Activated naive CD4-positive, alpha-beta T cell treated with anti-CD3 and anti-CD28 coated beads for 36 hours (primary cell): ENCODE data around the gene PIGR. TPM values are rescaled to one million over a fixed set of nuclear protein-coding genes. Genes with fewer than 3 reads are reported as not detected.
"Not testable (repeated sequence)": the region's sequence is repeated elsewhere in the genome, so short reads cannot be mapped to it uniquely, and the experiment has no call there.

Experiments
- CTCF ChIA-PET: fragments of 350-600 bp; sonication (Branson Sonifier 250); formaldehyde crosslinking; loops from one replicate; lab custom pipeline; 2021; ENCODE audit warnings: antibody characterized with exemption; lab: Charles Lee
- DNase-seq: peaks from one replicate; pipeline ENCODE4 v3.0.0-alpha.2; 2020
- H3K27ac Mint-ChIP-seq: one replicate; pipeline ENCODE4 v1.8.0; 2021; ENCODE audit warnings: mild to moderate bottlenecking, mixed read lengths
- H3K27me3 Mint-ChIP-seq: one replicate; pipeline ENCODE4 v1.8.0; 2021; ENCODE audit warnings: low read depth, mixed read lengths
- H3K36me3 Mint-ChIP-seq: one replicate; pipeline ENCODE4 v1.8.0; 2021; ENCODE audit warnings: low read depth, mixed read lengths
- H3K4me1 Mint-ChIP-seq: one replicate; pipeline ENCODE4 v1.8.0; 2021; ENCODE audit warnings: low read depth, mixed read lengths
- H3K4me3 Mint-ChIP-seq: one replicate; pipeline ENCODE4 v1.8.0; 2021; ENCODE audit warnings: mild to moderate bottlenecking, moderate library complexity, mixed read lengths
- H3K9me3 Mint-ChIP-seq: one replicate; pipeline ENCODE4 v1.8.0; 2021; ENCODE audit warnings: mixed read lengths
- intact Hi-C: fragments of 100-400 bp; cut with micrococcal nuclease; formaldehyde crosslinking; loops from one replicate; pipeline ENCODE4 v1.15.1; 2023
- total RNA-seq, 2 experiments: library from RNA; stranded (reverse); gene quantifications; one replicate each; pipeline ENCODE4 v1.2.3, GENCODE V29; 2021

Gene PIGR
- total RNA-seq, 2 experiments from 2014 or later = 0.10 TPM; not detected in 1

- CTCF ChIA-PET = interaction anchor here (0.7 to 13.0 kb wide), 6 partner anchors 13 to 195 kb away, joined by 3 to 219 read pairs (median 24); partner anchors contain the start of genes FCMR and IL20
- H3K4me3 Mint-ChIP-seq = peak overlapping the region; percentile 23
- no peaks in the 10 kb centered on the region for H3K9me3 Mint-ChIP-seq
- peak; percentile 54 for DNase-seq
- H3K36me3 Mint-ChIP-seq = no peaks in the 10 kb centered on the region
- H3K4me1 Mint-ChIP-seq = peaks cover 44% of the 10 kb centered on the region
- H3K27ac Mint-ChIP-seq = peak overlapping the region; percentile 66
- no peaks in the 10 kb centered on the region for H3K27me3 Mint-ChIP-seq
- intact Hi-C loops = no loop called here
Observed at GRCh38 chr1:206930210-206930798, 16.0 kb downstream of the PIGR start.

DNA sequence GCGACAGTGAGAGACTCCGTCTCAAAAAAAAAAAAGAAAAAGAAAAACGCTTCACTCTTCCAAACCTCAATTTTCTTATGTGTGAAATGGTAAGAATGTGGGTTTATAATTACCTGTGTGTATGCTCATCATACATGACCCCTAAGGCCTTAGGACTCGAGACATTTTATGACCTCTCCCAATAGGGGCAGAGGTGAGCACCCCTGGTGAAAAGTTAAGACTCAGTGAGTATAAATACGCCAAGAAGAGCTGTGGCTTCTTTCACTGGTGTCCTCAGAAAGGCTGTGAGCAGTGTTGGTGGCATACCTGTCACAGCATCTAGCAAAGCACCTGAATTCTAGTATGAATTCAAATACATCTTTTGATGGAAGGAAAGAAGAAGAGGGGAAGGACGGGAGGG, 16.7 kb downstream of the PIGR start:
- no peak overlapping the region for H3K4me3 Mint-ChIP-seq
- H3K27me3 Mint-ChIP-seq = no peaks in the 10 kb centered on the region

GRCh38 chr1:206926286-206926685, 20.0 kb downstream of the PIGR start:
- Mint-ChIP-seq H3K4me3 (no peak overlapping the region), H3K27ac (no peak overlapping the region), H3K36me3 (no peaks in the 10 kb centered on the region), H3K27me3 (no peaks in the 10 kb centered on the region), H3K4me1 (peaks cover 31% of the 10 kb centered on the region), H3K9me3 (no peaks in the 10 kb centered on the region)
- CTCF ChIA-PET = interaction anchor here (0.6 to 13.0 kb wide), 10 partner anchors 9 to 263 kb away, joined by 3 to 219 read pairs (median 5); partner anchors contain the start of gene FCMR
- intact Hi-C loops = loop anchor here (10.0 kb wide), 2 partner anchors 399 to 899 kb away; partner anchors contain the start of gene CD55
- no peak for DNase-seq

More for the DNA sequence above, 16.7 kb downstream of the PIGR start:
- DNase-seq = no peak
- intact Hi-C loops = loop anchor here (10.0 kb wide), 2 partner anchors 395 to 895 kb away; partner anchors contain the start of gene CD55
- Mint-ChIP-seq H3K4me1 (peaks cover 44% of the 10 kb centered on the region), H3K27ac (peak overlapping the region; percentile 79), H3K9me3 (no peaks in the 10 kb centered on the region), H3K36me3 (no peaks in the 10 kb centered on the region)
- CTCF ChIA-PET = interaction anchor here (1.5 to 13.0 kb wide), 3 partner anchors 12 to 64 kb away, joined by 5 to 219 read pairs (median 124); partner anchors contain the start of genes FCMR and IL20

DNA sequence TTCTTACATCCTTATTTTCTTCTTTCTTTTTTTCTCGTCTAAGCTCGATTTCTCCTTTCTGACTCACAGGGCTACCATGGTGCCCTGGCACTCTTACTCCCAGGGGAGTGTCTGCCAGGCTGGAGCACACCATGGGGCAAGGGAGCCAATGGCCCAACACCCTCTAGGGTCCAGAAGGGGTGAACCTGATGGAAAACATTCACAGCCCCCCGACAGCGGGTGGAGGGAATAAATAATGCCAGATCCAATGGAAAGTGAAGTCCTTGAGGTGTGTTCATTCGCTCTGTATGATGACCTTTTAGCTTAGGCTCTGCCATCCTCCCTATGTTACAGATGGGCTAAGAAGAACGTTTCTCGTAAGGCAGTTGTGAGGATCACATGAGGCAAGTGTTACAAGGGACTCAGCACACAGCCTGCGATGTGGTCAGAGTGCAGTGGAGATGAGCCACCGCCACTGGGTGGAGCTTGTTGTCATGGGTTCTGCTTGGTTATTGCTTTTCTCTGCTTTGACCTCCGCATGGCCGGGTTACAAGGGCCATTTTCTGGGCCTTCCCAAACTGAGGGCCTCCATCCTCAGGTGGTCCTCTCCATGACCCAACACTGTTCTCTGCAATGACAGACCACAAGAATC, 21.0 kb downstream of the PIGR start:
- DNase-seq = peak; percentile 78
- Mint-ChIP-seq H3K9me3 (no peaks in the 10 kb centered on the region), H3K27ac (no peak overlapping the region), H3K4me1 (peaks cover 24% of the 10 kb centered on the region), H3K36me3 (peaks cover 7% of the 10 kb centered on the region), H3K27me3 (no peaks in the 10 kb centered on the region), H3K4me3 (no peak overlapping the region)
- intact Hi-C loops = loop anchor here (10.0 kb wide), 2 partner anchors 400 to 900 kb away; partner anchors contain the start of gene CD55
- CTCF ChIA-PET = interaction anchor here (0.5 to 13.0 kb wide), 11 partner anchors 8 to 199 kb away, joined by 3 to 219 read pairs (median 4); partner anchors contain the start of gene FCMR

- Mint-ChIP-seq H3K27ac (no peak overlapping the region), H3K36me3 (peaks cover 10% of the 10 kb centered on the region), H3K9me3 (no peaks in the 10 kb centered on the region), H3K4me3 (no peak overlapping the region), H3K4me1 (peaks cover 18% of the 10 kb centered on the region), H3K27me3 (no peaks in the 10 kb centered on the region)
- intact Hi-C loops = loop anchor here (10.0 kb wide), 2 partner anchors 400 to 900 kb away; partner anchors contain the start of gene CD55
- DNase-seq = no peak
- CTCF ChIA-PET = interaction anchor here (0.5 to 13.0 kb wide), 11 partner anchors 8 to 198 kb away, joined by 3 to 219 read pairs (median 4); partner anchors contain the start of gene FCMR
Observed at GRCh38 chr1:206924592-206925105, 21.6 kb downstream of the PIGR start.

DNA sequence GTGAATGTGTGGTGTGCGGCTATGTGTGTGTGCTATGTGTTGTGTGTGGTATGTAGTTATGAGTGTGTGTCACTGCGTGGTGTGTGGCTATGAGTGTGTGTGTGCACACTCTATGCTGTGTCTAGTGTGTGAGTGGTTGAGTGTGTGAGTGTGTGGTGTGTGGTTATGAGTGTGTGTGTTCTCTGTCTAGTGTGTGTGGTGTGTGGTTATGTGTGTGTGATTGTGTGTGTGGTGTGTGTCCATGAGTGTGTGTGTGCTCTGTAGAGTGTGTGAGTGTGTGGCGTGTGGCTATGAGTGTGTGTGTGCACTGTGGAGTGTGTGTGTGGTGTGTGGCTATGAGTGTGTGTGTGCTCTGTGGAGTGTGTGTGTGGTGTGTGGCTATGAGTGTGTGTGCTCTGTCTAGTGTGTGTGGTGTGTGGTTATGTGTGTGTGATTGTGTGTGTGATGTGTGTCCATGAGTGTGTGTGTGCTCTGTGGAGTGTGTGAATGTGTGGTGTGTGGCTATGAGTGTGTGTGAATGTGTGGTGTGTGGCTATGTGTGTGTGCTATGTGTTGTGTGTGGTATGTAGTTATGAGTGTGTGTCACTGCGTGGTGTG, 22.2 kb downstream of the PIGR start:
- CTCF ChIA-PET = interaction anchor here (0.7 to 13.0 kb wide), 5 partner anchors 7 to 198 kb away, joined by 3 to 219 read pairs (median 4); partner anchors contain the start of gene FCMR
- H3K9me3 Mint-ChIP-seq, H3K27ac Mint-ChIP-seq, H3K27me3 Mint-ChIP-seq, H3K4me3 Mint-ChIP-seq, DNase-seq: not testable (repeated sequence)
- intact Hi-C loops = loop anchor here (1.0 to 10.0 kb wide), 7 partner anchors 19 to 901 kb away; partner anchors contain the start of genes CD55 and YOD1
- peaks cover 15% of the 10 kb centered on the region for H3K4me1 Mint-ChIP-seq
- H3K36me3 Mint-ChIP-seq = peaks cover 10% of the 10 kb centered on the region

- Mint-ChIP-seq H3K27me3 (no peaks in the 10 kb centered on the region), H3K4me1 (peaks cover 15% of the 10 kb centered on the region), H3K27ac (no peak overlapping the region), H3K4me3 (no peak overlapping the region), H3K36me3 (peaks cover 11% of the 10 kb centered on the region), H3K9me3 (no peaks in the 10 kb centered on the region)
- intact Hi-C loops = loop anchor here (1.0 to 10.0 kb wide), 7 partner anchors 18 to 902 kb away; partner anchors contain the start of genes CD55 and YOD1
- CTCF ChIA-PET = interaction anchor here (0.6 to 12.6 kb wide), 6 partner anchors 7 to 457 kb away, joined by 3 to 219 read pairs (median 4); no protein-coding TSS in a partner anchor
- DNase-seq = peak; percentile 89
Observed at GRCh38 chr1:206923009-206923960, 23.0 kb downstream of the PIGR start.

- no peak for DNase-seq
- Mint-ChIP-seq H3K36me3 (peaks cover 14% of the 10 kb centered on the region), H3K9me3 (no peaks in the 10 kb centered on the region), H3K27ac (no peak overlapping the region), H3K27me3 (no peaks in the 10 kb centered on the region), H3K4me1 (peaks cover 16% of the 10 kb centered on the region), H3K4me3 (no peak overlapping the region)
- CTCF ChIA-PET = interaction anchor here (0.6 to 12.6 kb wide), 10 partner anchors 8 to 456 kb away, joined by 3 to 219 read pairs (median 6); partner anchors contain the start of gene IL20
- intact Hi-C loops = loop anchor here (2.0 to 10.0 kb wide), 4 partner anchors 344 to 902 kb away; partner anchors contain the start of gene CD55
Observed at GRCh38 chr1:206922524-206922923, 23.7 kb downstream of the PIGR start.

GRCh38 chr1:206921772-206922265, 24.4 kb downstream of the PIGR start, which contains the start of gene FCMR:
TSS of gene FCMR (minus strand) at chr1:206921941. CDS start at chr1:206921854, 87 bp downstream.
- peaks cover 17% of the 10 kb centered on the region for H3K36me3 Mint-ChIP-seq
- no peaks in the 10 kb centered on the region for H3K27me3 Mint-ChIP-seq
- CTCF ChIA-PET = interaction anchor here (0.9 to 12.6 kb wide), 11 partner anchors 9 to 195 kb away, joined by 3 to 219 read pairs (median 7); partner anchors contain the start of gene IL20
- H3K27ac Mint-ChIP-seq = no peak within 1 kb of the TSS
- intact Hi-C loops = loop anchor here (2.0 to 10.0 kb wide), 4 partner anchors 343 to 903 kb away; partner anchors contain the start of gene CD55
- H3K4me3 Mint-ChIP-seq = no peak within 1 kb of the TSS
- no peaks in the 10 kb centered on the region for H3K9me3 Mint-ChIP-seq
- H3K4me1 Mint-ChIP-seq = peaks cover 18% of the 10 kb centered on the region
- peak; percentile 71 for DNase-seq

- peaks cover 51% of the 10 kb centered on the region for H3K4me1 Mint-ChIP-seq
- no peaks in the 10 kb centered on the region for H3K9me3 Mint-ChIP-seq
- intact Hi-C loops = loop anchor here (5.0 kb wide), 1 partner anchor 451 kb away; no protein-coding TSS in a partner anchor
- H3K27ac Mint-ChIP-seq = peak overlapping the region; percentile 82
- peak overlapping the region; percentile 59 for H3K4me3 Mint-ChIP-seq
- peaks cover 20% of the 10 kb centered on the region for H3K36me3 Mint-ChIP-seq
- CTCF ChIA-PET = interaction anchor here (0.6 to 12.6 kb wide), 12 partner anchors 9 to 342 kb away, joined by 3 to 219 read pairs (median 5); no protein-coding TSS in a partner anchor
- H3K27me3 Mint-ChIP-seq = no peaks in the 10 kb centered on the region
- DNase-seq = no peak
Observed at GRCh38 chr1:206918076-206918475, 28.2 kb downstream of the PIGR start.
